ENCODE data around the gene RTL9.

The RTL9 gene

GRCh38 chrX:110341189-110342035 lies 17.2 kb upstream of the RTL9 start:
- DNase-seq (ENCODE audit: low spot score), result peak; percentile 50

GRCh38 chrX:110346681-110347080 lies 12.0 kb upstream of the RTL9 start:
- no peak for DNase-seq (ENCODE audit: low spot score)

GRCh38 chrX:110359273-110359672 lies 625 bp downstream of the RTL9 start:
- no peak for DNase-seq (ENCODE audit: low spot score)

GRCh38 chrX:110363244-110363643 lies 4.6 kb downstream of the RTL9 start:
- no peak for DNase-seq (ENCODE audit: low spot score)

- DNase-seq (ENCODE audit: low spot score), result no peak
Measured at GRCh38 chrX:110373310-110373709, 14.7 kb downstream of the RTL9 start.

GRCh38 chrX:110374559-110374958 lies 15.9 kb downstream of the RTL9 start:
- no peak for DNase-seq (ENCODE audit: low spot score)

GRCh38 chrX:110381216-110381615 lies 22.6 kb downstream of the RTL9 start:
- DNase-seq (ENCODE audit: low spot score), result no peak

- DNase-seq (ENCODE audit: low spot score), result peak; percentile 58
Measured at GRCh38 chrX:110383414-110383813, 24.8 kb downstream of the RTL9 start.

GRCh38 chrX:110384490-110384889 lies 25.8 kb downstream of the RTL9 start:
- DNase-seq (ENCODE audit: low spot score), result peak; percentile 38

- DNase-seq (ENCODE audit: low spot score), result no peak
Measured at GRCh38 chrX:110389570-110389969, 30.9 kb downstream of the RTL9 start.

GRCh38 chrX:110391086-110391485 lies 32.4 kb downstream of the RTL9 start:
- DNase-seq (ENCODE audit: low spot score), result no peak

- DNase-seq (ENCODE audit: low spot score), result no peak
Measured at GRCh38 chrX:110394651-110395050, 36.0 kb downstream of the RTL9 start.

GRCh38 chrX:110395877-110396276 lies 37.2 kb downstream of the RTL9 start:
- no peak for DNase-seq (ENCODE audit: low spot score)

- no peak for DNase-seq (ENCODE audit: low spot score)
Measured at GRCh38 chrX:110396735-110397134, 38.1 kb downstream of the RTL9 start.

- no peak for DNase-seq (ENCODE audit: low spot score)
Measured at GRCh38 chrX:110397339-110397738, 38.7 kb downstream of the RTL9 start.

- DNase-seq (ENCODE audit: low spot score), result no peak
Measured at GRCh38 chrX:110397904-110398303, 39.3 kb downstream of the RTL9 start.

- DNase-seq (ENCODE audit: low spot score), result no peak
Measured at GRCh38 chrX:110399497-110399896, 40.8 kb downstream of the RTL9 start.

GRCh38 chrX:110399966-110400365 lies 41.3 kb downstream of the RTL9 start:
- no peak for DNase-seq (ENCODE audit: low spot score)

- no peak for DNase-seq (ENCODE audit: low spot score)
Measured at GRCh38 chrX:110401135-110401534, 42.5 kb downstream of the RTL9 start.

- DNase-seq (ENCODE audit: low spot score), result peak; percentile 73
Measured at GRCh38 chrX:110402091-110402849, 43.6 kb downstream of the RTL9 start.

- no peak for DNase-seq (ENCODE audit: low spot score)
Measured at GRCh38 chrX:110402850-110403221, 44.2 kb downstream of the RTL9 start.

GRCh38 chrX:110403441-110404238 lies 45.0 kb downstream of the RTL9 start:
- DNase-seq (ENCODE audit: low spot score), result no peak

- no peak for DNase-seq (ENCODE audit: low spot score)
Measured at GRCh38 chrX:110404376-110404775, 45.7 kb downstream of the RTL9 start.

Measured in AG08395 (cell line).